BJ (cell line): ENCODE results near the gene IGFL2. TPM values are rescaled to one million over a fixed set of nuclear protein-coding genes. Genes with fewer than 3 reads are reported as not detected.

Experiments
- CTCF ChIA-PET: fragments of 350-600 bp; formaldehyde crosslinking; extraction: SDS; loops from one replicate; lab custom pipeline; 2021; ENCODE audit warnings: antibody characterized with exemption, inconsistent platforms; lab: Yijun Ruan, JAX
- POLR2A ChIA-PET: fragments of 300-600 bp; sonication (Branson Sonifier 250); formaldehyde crosslinking; extraction: SDS; loops from one replicate; lab custom pipeline; 2021; ENCODE audit warnings: antibody characterized with exemption; lab: Charles Lee
- DNase-seq: peaks from one replicate; pipeline ENCODE4 v3.0.0-alpha.2; 2011; ENCODE audit warnings: low read depth
- H3K27me3 ChIP-seq: 2 replicates; pipeline ENCODE4 v1.6.0; 2011; ENCODE audit warnings: low read length; ENCODE audit not compliant: control insufficient read depth, insufficient read depth
- H3K36me3 ChIP-seq: 2 replicates; pipeline ENCODE4 v1.5.1; 2011; ENCODE audit warnings: low read length; ENCODE audit not compliant: control insufficient read depth, insufficient read depth
- H3K4me3 ChIP-seq: 2 replicates; pipeline ENCODE4 v1.5.1; 2011; ENCODE audit warnings: low read depth, mild to moderate bottlenecking, control low read depth, low read length
- polyA plus RNA-seq: library from polyadenylated mRNA; depleted of rRNA; stranded (reverse); fragments of >200 nt; gene quantifications from 2 replicates; pipeline ENCODE4 v1.2.3, GENCODE V29; 2011; rRNA removed
- TF ChIP-seq, protein P1 (sequence below): IDR thresholded peaks from 2 replicates; pipeline ENCODE4 v1.5.1; 2011; ENCODE audit warnings: low read depth, mild to moderate bottlenecking, control low read depth, inconsistent platforms, low read length, moderate library complexity; ENCODE audit not compliant: insufficient read depth

IGFL2 gene
- polyA plus RNA-seq, 1 experiment, result not detected

GRCh38 chr19:46209051-46209450 is 61.0 kb downstream of the IGFL2 start:
- DNase-seq, result no peak
- POLR2A ChIA-PET, result no interaction called here

GRCh38 chr19:46209472-46209871 is 61.4 kb downstream of the IGFL2 start:
- TF ChIP-seq, protein P1, sequence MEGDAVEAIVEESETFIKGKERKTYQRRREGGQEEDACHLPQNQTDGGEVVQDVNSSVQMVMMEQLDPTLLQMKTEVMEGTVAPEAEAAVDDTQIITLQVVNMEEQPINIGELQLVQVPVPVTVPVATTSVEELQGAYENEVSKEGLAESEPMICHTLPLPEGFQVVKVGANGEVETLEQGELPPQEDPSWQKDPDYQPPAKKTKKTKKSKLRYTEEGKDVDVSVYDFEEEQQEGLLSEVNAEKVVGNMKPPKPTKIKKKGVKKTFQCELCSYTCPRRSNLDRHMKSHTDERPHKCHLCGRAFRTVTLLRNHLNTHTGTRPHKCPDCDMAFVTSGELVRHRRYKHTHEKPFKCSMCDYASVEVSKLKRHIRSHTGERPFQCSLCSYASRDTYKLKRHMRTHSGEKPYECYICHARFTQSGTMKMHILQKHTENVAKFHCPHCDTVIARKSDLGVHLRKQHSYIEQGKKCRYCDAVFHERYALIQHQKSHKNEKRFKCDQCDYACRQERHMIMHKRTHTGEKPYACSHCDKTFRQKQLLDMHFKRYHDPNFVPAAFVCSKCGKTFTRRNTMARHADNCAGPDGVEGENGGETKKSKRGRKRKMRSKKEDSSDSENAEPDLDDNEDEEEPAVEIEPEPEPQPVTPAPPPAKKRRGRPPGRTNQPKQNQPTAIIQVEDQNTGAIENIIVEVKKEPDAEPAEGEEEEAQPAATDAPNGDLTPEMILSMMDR, result no peak
- CTCF ChIA-PET, result interaction anchor here (1.6 kb wide), 1 partner anchor 21 kb away, joined by 4 read pairs; no protein-coding TSS in a partner anchor
- H3K27me3 ChIP-seq, result peaks cover 10% of the 10 kb centered on the region
- no peak for DNase-seq
- POLR2A ChIA-PET, result no interaction called here
- H3K36me3 ChIP-seq, result no peaks in the 10 kb centered on the region
- no peak overlapping the region for H3K4me3 ChIP-seq

More at GRCh38 chr19:46209051-46209450, 61.0 kb downstream of the IGFL2 start:
- TF ChIP-seq, protein P1, result no peak
- H3K36me3 ChIP-seq, result no peaks in the 10 kb centered on the region
- H3K27me3 ChIP-seq, result peaks cover 10% of the 10 kb centered on the region
- CTCF ChIA-PET, result interaction anchor here (1.6 kb wide), 1 partner anchor 21 kb away, joined by 4 read pairs; no protein-coding TSS in a partner anchor
- H3K4me3 ChIP-seq, result no peak overlapping the region

DNA sequence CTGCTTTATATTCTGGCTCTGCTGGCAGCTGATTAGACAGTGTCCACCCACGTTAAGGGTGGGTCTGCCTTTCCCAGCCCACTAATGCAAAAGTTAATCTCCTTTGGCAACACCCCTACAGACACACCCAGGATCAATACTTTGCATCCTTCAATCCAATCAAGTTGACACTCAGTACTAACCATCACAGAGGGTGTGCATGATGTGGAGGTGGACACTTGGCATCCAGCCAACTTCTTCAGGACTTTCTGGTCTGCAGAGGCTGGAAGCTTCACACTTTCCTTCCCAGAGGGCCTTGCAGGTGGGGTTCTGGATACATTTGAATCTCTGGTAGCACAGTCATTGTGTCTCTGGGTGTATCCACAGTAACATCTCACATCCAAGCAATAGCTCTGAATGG is 62.6 kb downstream of the IGFL2 start:
- TF ChIP-seq, protein P1, result no peak
- ChIA-PET CTCF (interaction anchor here (1.0 to 1.9 kb wide), 2 partner anchors 21 to 22 kb away, joined by 5 read pairs; no protein-coding TSS in a partner anchor), POLR2A (no interaction called here)
- H3K27me3 ChIP-seq, result peaks cover 8% of the 10 kb centered on the region
- no peak overlapping the region for H3K4me3 ChIP-seq
- no peak for DNase-seq
- no peaks in the 10 kb centered on the region for H3K36me3 ChIP-seq

Other genes with a start within 250 kb of the IGFL2 start
- 1.6 and 1.8 TPM in 2 replicates for gene MYPOP, start 245.6 kb upstream of the IGFL2 start, polyA plus RNA-seq
- gene NANOS2, start 233.5 kb upstream of the IGFL2 start, polyA plus RNA-seq, result not detected in 2 replicates
- gene NOVA2, start 174.4 kb upstream of the IGFL2 start, polyA plus RNA-seq, result 0.01 TPM in 2 replicates
- gene CCDC61, start 152.8 kb upstream of the IGFL2 start, polyA plus RNA-seq, result 6.7 and 8.4 TPM in 2 replicates
- not detected in 2 replicates for gene PGLYRP1, start 125.2 kb upstream of the IGFL2 start, polyA plus RNA-seq
- gene IGFL4, start 107.2 kb upstream of the IGFL2 start, polyA plus RNA-seq, result not detected in 2 replicates
- gene IGFL3, start 23.6 kb upstream of the IGFL2 start, polyA plus RNA-seq, result not detected in 2 replicates
- gene IGFL1, start 81.5 kb downstream of the IGFL2 start, polyA plus RNA-seq, result not detected in 2 replicates
- not detected in 2 replicates for gene HIF3A, start 148.8 kb downstream of the IGFL2 start, polyA plus RNA-seq
- gene PPP5C, start 198.8 kb downstream of the IGFL2 start, polyA plus RNA-seq, result 89.7 and 123 TPM in 2 replicates